GOT3 (cell line): ENCODE results near the gene HENMT1.
"Not testable (repeated sequence)": the region's sequence is repeated elsewhere in the genome, so short reads cannot be mapped to it uniquely, and the experiment has no call there.

ENCODE experiments used
- DNase-seq: peaks from one replicate; lab custom pipeline; 2025; ENCODE audit warnings: mixed read lengths; lab: John Stamatoyannopoulos, UW

Gene HENMT1

GRCh38 chr1:108670131-108670773, 9.4 kb upstream of the HENMT1 start:
- DNase-seq, result no peak

GRCh38 chr1:108669679-108670078, 8.8 kb upstream of the HENMT1 start:
- no peak for DNase-seq

- DNase-seq, result no peak
These were observed 7.9 kb upstream of the HENMT1 start for GRCh38 chr1:108668777-108669176.

GRCh38 chr1:108667422-108667821, 6.5 kb upstream of the HENMT1 start:
- DNase-seq, result not testable (repeated sequence)

- no peak for DNase-seq
These were observed 4.9 kb upstream of the HENMT1 start for GRCh38 chr1:108665771-108666170.

GRCh38 chr1:108665067-108665466, 4.2 kb upstream of the HENMT1 start:
- DNase-seq, result no peak

- no peak for DNase-seq
These were observed 3.6 kb upstream of the HENMT1 start for GRCh38 chr1:108664481-108664880.

GRCh38 chr1:108663074-108663473, 2.2 kb upstream of the HENMT1 start:
- no peak for DNase-seq

GRCh38 chr1:108657356-108658080, 3.4 kb downstream of the HENMT1 start:
- no peak for DNase-seq

GRCh38 chr1:108653431-108654105, 7.3 kb downstream of the HENMT1 start:
- no peak for DNase-seq

GRCh38 chr1:108646648-108647269, 14.1 kb downstream of the HENMT1 start:
- no peak for DNase-seq

GRCh38 chr1:108646265-108646647, 14.6 kb downstream of the HENMT1 start:
- no peak for DNase-seq

GRCh38 chr1:108645564-108646184, 15.2 kb downstream of the HENMT1 start:
- no peak for DNase-seq

GRCh38 chr1:108644984-108645383, 15.9 kb downstream of the HENMT1 start:
- DNase-seq, result no peak

GRCh38 chr1:108643492-108644335, 17.2 kb downstream of the HENMT1 start:
- DNase-seq, result no peak

GRCh38 chr1:108640863-108641262, 20.0 kb downstream of the HENMT1 start:
- not testable (repeated sequence) for DNase-seq

- DNase-seq, result no peak
These were observed 20.9 kb downstream of the HENMT1 start for GRCh38 chr1:108639899-108640560.

GRCh38 chr1:108636876-108637275, 24.0 kb downstream of the HENMT1 start:
- no peak for DNase-seq

- DNase-seq, result no peak
These were observed 26.4 kb downstream of the HENMT1 start for GRCh38 chr1:108634521-108634920.

GRCh38 chr1:108628665-108629064, 32.2 kb downstream of the HENMT1 start:
- no peak for DNase-seq

GRCh38 chr1:108627951-108628350, 32.9 kb downstream of the HENMT1 start:
- DNase-seq, result no peak
